Lung microvascular endothelial cell (primary cell): Measurements from ENCODE around the gene NBPF14. TPM values are rescaled to one million over a fixed set of nuclear protein-coding genes. Genes with fewer than 3 reads are reported as not detected.

Source experiments
- total RNA-seq: library from RNA; depleted of rRNA; stranded (reverse); fragments of >200 nt; gene quantifications from 2 replicates; pipeline ENCODE4 v1.2.1, GENCODE V29; 2014

The NBPF14 gene
- total RNA-seq, 1 donor from 2014 or later, result 1.4 TPM

Other genes with a start within 250 kb of the NBPF14 start
- gene PPIAL4G, start 112.7 kb downstream of the NBPF14 start, total RNA-seq, result not detected in 2 replicates
- gene NUDT4B, start 152.8 kb upstream of the NBPF14 start, total RNA-seq, result 7.3 and 8.7 TPM in 2 replicates
- 3.4 and 5.9 TPM in 2 replicates for gene PDE4DIP, start 248.4 kb upstream of the NBPF14 start, total RNA-seq